HG02943 (cell line): Measurements from ENCODE around the gene NOP9.
A peak's percentile ranks its signal among the peaks of the same experiment; 100 is the strongest.
"Not testable (repeated sequence)": the region's sequence is repeated elsewhere in the genome, so short reads cannot be mapped to it uniquely, and the experiment has no call there.

Experiments
- ATAC-seq: cut with Tn5 transposase; IDR thresholded peaks from one replicate; pipeline ENCODE4 v1.9.1; 2021; ENCODE audit warnings: mild to moderate bottlenecking, low read depth, moderate library complexity; ENCODE audit not compliant: unreplicated experiment

Gene NOP9

DNA sequence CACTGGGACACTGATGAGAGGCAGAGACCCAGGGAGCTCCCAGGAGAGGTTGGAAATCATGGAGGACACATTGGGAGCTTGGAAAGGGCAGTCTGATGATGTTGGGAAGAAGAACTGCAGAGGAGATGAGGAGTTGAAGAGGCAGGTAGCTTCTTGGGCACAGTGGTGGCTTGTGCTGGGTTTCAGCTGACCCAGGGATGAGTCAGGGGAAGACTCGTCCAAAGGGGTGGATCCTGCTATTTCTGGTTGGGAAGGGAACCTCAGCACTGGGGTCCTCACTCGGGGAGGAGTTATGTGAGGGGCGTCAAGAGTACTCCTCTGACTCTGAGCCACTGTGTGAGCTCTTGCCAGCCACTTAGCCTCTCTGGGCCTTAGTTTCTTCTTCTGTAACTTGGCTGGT lies 23.7 kb downstream of the NOP9 start:
- no peak for ATAC-seq

DNA sequence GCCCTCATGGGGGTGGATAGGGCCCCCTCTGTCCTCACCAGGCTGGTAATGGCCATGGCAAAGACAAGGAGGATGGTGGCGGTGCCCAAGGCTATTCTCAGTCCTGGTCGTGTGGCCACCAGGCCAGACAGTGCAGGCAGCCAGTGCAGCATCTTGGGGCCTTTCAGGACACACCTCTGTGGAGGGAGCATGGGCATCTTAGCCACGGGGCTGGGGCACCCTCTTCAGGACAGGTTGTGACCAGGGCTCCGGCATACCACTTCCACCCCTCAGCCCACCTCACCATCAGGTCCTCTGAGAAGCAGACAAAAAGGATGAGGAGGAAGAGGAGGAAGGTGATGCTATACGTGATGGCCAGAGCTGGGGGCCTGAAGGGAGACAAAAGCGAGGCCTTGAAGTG lies 24.4 kb downstream of the NOP9 start:
- ATAC-seq = no peak

DNA sequence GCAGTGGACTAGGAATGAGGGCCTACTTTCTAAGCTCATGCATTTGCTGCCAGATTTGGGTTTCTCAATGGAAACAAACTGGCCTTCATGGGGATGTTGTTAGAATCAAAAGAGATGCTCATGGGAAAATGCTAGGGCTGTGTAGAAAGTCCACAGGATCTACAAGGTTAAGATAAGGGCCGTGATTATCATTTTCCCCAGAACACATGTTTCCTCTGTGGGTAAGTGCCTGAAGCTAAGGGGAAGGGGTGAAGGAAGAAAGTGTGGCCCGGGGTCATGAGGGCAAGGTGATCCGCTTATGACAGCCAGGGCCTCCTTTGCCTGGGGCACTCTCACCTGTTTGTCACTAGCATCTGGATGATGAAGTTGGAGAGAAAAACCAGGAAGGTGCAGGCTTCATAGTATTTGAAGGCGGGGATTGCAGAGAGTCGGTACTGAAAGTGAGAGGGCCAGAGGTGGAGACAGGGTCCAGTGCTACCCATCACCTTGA lies 25.4 kb downstream of the NOP9 start:
- no peak for ATAC-seq

DNA sequence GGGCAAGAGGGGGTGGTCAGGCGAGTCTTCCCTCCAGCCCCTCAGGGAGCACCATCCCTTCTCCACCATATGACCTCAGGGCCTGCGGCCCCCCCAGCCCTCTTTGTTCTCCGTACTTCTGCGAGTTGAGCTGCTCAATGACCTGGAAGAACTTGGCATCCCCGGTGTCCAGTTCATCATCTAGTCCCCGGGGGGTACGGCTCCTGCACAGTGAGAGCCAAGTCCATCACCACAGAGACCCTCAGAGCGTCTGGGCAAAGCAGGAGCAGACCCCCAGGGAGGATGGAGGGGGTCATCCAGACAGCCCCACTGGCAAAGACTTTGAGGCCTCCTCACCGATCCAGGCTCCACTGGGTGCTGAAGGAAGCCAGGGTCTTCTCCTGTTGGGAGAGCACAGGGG lies 26.3 kb downstream of the NOP9 start:
- no peak for ATAC-seq

DNA sequence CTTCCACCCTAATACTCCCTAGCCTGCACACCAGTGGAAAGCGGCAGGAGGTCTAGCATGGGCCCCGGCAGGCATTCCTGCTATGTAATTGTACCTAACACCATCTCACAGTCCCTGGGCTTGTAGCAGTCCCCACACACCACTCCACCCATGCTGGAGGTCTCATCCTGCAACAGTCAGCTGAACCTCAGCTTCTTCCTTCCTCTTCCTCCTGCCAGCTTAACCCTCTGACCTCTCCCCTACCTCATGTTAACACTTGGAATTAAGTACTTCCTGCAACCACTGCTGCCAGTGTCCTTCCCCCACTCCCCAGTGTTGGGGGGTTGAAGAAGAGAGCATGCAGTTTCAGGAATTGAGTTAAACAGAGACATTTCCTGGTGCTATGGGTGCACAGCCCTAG lies 27.7 kb downstream of the NOP9 start:
- ATAC-seq = no peak

DNA sequence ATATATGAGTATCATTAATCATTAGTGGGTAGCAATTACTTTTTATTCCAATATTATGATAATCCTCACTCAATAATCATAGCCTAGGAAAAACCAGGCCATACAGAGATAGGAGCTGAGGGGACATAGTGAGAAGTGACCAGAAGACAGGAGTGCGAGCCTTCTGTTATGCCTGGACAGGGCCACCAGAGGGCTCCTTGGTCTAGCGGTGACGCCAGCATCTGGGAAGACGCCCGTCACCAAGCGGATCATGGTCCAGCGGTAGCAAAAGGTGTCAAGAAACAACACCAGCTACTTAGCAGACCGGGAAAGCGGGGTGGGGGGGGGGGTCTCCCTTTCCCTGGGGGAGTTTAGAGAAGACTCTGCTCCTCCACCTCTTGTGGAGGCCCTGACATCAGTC lies 28.3 kb downstream of the NOP9 start:
- ATAC-seq = not testable (repeated sequence)

DNA sequence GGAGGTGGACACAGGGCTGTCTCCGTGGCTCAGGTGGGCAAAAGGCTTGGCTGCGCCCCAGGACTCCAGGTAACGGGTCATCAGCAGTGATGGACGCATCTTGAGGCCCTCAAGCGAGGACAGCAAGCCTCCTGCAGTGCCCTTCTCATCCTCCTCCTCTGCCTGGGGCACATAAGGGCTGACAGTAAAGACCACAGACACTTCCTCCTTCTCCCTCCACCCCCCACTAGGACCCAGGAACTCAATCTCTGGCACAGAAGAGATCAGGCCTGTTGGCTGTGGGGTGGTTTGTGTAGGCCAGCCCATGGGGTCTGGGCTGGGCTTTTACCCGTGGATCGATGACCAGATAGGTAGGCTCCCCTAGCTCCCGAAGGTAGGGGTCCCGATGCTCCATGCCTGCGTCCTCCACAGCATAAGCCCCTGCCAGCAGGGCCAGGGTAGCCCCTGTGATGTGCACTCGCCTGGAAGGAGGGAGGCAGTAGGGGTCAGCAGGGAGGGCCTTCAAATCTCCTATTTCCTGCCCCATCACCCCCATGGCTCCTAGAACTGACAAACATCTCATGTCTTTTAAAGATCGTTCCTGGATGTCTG lies 29.5 kb downstream of the NOP9 start:
- no peak for ATAC-seq

DNA sequence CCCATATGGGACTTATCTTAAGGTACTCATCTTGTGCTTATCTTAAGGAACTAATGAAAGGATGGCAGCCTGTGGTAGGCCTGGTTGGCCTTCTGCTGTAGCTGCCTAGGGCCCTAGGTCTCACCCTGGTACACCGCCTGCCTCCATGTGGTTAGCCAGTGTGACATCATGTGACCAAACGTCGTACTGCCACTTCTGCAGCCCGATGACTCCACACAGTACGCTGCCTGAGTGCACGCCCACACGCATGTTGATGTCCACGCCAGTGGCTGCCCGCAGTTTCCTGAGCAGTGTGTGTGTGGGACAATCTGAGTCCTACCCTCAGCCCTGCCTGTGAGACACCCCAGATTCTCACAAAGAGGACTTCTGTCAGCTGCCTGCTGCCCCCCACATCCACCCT lies 30.1 kb downstream of the NOP9 start:
- ATAC-seq = no peak

DNA sequence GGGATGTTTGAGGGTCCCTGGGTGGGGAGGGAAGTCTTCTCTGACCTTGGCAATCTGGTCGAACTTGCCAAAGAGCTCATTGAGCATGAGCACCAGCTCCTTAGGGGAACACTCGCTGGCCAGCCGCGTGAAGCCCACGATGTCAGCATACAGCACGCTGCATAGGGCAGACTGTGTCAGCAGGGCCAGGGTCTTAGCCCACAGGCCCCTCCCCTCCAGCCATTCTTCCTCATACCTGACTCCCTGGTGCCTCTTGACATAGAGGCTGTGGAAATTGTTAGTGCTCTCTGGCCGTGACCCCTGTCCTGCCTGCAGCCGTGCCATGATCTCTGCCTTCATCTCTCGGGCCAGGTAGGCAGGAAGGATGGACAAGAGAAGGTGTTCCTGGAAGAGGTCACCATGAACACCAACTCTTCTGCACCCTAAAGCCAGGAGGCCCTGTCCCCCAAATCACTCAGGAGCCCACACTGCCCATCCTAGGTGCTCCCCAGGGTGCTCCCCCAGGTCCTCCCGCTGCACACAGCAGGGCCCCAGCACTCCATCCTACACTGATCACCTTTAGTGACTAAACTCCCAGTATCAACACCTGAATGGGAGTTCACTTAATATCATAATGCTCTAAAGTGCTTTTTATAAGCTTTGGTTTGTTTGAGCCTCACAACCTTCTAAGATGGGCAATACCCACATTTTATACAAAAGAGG lies 31.5 kb downstream of the NOP9 start:
- ATAC-seq = no peak

DNA sequence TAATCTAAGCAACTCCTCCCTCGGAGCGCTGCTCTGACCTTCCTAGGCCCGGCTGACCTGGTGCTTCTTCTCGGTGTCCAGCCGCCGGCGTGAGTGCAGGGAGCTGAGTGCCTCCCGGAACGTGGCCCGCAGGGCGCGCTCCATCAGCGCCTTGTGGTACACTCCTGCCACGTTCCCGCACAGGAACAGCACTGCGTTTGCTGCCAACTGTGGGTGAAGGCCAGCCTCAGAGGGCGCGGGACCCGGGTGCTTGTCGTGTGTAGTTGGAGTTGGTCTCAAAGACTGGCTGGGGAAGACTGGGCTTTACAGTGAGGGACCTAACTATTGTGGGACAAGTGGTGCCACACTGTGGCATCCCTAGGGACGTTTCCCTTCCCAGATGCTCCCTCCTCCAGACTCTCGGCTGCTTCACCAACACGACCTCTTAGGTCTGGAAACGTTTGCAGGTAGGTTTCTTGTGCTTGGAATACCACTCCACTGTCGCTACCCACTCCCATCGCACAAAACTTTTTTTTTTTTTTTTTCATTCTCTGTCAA lies 32.1 kb downstream of the NOP9 start:
- ATAC-seq = peak; percentile 7

DNA sequence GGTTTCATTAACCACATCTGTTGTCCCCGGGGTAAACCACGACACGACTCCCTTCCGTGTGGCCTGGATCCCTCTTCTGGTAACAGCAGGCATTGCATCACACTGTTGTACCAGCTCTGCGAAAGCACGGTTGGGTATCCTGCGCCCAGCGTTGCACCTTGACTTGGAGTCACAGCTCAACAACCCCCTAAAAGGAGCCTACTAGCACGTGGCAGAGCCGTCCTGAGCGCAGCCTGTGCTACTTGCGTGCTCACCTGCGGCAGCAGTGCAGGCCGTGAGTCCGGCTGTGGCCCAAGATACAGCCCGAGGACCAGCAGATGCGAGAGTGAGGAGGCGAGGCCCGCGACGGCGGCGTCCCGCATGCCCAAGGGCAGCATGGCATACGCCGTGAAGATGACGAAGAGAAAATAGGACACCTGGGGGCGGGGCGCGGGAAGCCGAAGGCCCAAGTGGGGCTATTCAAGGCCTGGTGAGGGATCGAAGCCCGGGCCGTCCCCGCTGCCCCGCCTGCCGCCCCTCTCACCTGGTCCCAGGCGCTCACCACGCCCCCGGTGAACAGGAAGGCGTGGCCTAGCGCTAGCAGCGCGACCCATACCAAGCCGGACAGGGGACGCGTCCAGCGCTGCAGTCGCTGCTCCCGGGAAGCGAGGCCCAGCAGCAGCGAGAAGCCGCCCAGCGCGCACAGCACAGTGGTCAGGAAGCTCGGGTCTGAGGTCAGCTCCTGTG lies 32.8 kb downstream of the NOP9 start:
- ATAC-seq = peak; percentile 71

DNA sequence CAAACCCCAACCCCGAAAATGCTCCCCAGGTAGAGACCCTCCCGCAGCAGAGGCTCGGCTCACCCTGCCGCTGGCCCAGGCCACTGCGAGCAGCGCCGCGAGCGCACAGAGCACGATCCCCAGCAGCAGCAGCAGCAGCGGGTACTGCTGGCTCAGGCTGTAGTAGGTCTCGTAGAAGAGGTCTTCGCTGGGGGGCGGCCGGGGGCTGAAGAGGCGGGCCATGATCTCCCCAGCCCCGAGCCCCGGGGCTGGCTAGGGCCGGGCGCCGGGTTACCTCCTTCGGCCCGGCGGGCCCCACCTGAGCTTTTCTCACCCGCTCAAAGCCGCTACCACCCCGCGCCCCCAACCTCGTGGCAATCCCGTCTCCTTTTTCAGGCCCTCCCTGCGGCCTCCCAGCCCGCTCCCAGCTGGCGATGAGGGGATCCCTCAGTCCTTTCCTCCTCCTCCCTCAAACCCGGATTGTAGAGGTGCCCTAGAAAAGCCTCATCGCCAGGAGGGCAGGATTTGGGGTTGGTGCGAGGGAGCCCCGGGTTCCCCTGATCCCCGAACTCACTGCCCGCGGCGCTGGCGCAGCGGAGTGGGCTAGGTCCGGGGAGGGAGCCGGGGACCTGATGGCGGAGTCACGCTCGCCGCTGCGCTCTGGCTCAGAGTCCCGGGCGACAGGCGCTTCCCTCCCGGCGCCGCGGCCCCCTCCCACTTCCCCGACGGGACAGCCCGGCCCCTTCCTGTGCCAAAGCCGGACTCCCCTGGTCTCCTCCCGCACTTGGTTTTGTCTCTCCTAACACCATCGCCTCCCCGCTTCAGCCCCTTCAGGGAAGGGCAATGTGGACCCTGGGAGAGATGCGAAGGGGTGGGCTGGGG lies 35.0 kb downstream of the NOP9 start, which contains the start of gene ADCY4:
TSS of gene ADCY4 (minus strand) at position 641 of the 861 bp plus-strand sequence. CDS start at position 222, 419 bp downstream.
- ATAC-seq = no peak

DNA sequence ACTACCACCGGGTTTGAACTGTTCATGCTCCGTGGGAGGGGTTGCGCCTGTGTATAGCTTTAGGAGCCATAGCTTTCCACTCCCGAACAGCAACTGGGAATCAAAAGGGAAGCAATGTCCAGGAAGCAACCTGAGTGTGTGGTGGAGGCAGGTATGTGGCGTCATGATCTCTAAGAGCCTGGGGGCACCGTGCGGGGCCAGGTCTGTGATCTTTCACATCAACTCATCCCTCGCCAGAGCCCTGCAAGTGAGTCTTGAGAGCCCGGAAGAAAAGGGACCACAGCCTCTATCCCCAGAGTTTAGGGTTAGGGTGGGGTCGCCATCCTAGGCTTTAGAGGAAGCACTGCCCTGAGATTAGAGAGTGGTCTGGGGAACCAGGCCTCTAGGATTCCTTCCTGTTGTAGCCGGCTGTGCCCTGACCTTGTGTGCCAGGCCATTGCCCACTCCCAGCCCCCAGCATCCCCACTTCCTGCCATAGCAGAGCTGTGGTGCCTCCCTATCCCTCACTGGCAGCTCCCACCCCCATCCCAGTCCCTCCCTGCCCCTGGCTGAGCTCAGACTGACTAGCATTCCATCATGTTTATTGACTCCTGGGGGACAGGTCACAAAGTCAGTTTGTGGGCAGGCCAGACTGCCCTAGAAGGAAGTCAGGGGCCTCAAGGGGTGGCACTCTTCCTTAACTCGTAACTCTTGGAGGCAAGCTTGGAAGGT lies 36.0 kb downstream of the NOP9 start:
- ATAC-seq = no peak

DNA sequence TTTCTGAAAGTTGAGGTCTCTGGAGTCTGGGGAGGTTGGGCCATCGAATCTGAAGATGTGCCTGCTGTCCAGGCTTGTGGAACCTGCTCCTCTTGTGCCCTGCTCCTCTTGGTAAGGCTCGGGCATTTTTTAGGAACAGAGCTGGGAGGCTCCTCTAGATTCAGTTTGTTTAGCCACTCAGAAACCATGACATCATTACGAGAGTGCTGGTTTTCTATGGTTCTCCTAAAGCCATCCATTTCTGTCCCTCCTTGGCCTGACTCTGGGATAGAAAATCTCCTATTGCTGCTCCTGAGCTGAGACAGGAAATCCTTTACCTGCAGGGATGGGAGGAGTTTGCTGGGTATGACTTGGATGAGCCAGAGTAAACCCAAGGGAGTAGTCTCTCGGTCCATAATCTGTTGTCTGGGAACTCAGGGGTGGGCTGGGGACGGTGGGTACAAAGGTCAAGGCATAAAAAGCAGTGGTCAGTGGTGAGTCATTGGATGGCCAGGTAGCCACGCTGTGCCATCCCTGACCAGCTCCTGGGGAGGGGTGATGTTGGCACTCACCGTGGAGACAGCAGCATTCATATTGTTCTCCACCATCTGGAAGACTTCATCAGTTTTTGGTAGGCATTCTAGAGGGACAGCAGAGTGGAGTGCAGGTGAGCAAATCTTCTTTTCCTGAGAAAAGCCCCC lies 37.6 kb downstream of the NOP9 start:
- ATAC-seq = no peak

DNA sequence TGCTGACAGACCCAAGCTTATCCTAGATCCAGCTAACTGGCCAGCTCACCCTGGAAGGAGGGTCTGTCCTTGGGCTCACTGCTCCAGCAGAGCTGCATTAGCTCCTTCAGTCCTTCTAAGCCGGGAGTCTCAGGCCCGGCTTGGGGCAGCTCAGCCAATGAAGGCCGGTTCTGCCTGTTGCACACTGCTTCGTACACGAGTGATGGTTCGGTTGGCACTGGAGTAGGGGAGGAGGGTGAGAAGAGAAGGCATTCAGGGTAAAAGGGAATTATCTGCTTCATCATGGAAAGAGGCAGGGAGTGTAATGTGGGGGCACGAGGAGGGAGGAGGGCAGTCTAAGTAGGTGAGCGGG lies 38.1 kb downstream of the NOP9 start:
- no peak for ATAC-seq

DNA sequence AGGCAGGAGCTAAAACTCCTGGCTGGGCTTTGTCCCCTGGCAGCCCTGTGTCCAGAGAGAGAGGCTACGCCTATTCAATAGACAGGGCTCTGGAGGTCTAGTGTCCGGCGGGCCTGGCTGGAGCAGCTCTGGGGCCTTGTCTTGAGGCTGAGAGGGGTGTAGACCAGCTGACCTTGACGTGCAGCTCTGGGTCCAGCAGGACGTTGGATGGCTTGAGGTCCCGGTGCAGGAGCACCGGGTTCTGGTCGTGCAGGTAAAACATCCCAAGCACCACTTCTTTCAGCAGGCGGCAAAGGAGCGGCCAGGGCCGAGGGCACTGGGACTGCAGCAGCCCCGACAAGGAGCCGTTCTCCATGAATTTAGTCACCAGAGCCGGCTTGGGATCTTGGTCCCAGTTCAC lies 39.2 kb downstream of the NOP9 start:
- ATAC-seq = no peak

DNA sequence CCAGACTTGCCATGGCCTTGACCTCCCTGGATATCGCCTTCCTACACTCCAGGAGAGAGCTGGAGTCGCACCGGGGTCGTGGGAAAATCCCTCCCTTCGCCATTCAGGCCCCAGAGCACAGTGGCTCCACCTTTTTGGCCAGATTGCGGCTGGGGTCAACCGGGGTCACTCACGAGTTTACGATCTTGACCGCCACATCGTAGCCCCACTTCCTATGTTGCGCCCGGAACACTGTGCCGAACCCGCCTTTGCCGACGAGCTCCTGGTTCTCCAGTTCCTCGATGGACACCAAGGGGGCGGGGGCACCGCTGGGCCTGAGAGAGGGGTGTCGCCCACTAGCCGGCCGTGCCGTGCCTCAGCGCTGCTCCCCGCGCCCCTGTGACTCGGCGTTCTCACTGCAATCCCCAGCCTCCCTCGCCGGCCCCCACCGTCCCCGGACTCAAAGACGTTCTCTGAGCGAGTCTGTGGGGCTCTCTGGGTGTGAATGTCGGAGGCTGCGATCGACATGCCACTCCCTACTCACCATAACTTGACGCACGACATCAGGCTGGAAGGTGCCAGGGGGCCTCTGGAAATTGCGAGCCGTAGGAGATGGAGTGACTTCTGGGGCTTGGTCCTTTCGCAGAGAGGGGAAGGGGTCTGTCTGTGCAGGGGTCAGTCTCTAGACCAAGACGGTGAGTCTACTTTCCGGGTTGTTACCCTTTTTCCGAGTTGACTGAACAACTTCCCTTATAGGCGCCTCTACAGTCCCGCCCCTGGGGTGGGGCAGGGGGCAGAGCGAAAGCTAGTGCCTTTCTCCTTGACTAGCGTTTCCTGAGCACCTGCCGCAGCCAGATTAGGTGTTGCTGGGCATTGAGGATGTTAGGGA lies 39.9 kb downstream of the NOP9 start, which contains the start of gene RIPK3:
TSS of gene RIPK3 (minus strand) at position 708 of the 868 bp plus-strand sequence. CDS start at position 543, 165 bp downstream.
- peak; percentile 77 for ATAC-seq

DNA sequence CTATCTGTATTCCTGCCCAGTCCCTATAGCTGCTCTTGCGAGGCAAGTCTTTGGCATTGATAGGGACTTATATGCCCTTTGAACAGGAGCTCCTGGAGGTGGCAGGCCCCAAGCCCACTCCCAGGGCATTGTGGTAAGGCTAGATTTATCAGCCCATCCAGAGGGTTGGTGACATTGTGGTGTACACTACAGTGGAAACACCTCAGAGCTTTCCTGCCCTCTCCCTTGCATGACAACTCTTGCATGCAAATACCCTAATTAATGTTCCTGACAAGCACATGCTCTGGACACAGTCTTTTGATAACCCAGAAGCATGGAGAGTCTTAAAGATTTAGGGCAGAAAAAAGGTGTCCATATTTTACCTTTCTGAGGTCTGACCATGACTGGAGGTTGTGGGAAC lies 41.0 kb downstream of the NOP9 start:
- no peak for ATAC-seq
